HEK293T (cell line): Measurements from ENCODE around the gene TGFB1.

ENCODE experiments used
- ARNT ChIP-seq: fragments of 450-650 bp; IDR thresholded peaks from 2 replicates; pipeline ENCODE4 v1.6.1; 2017; ENCODE audit warnings: mild to moderate bottlenecking
- BHLHE40 ChIP-seq: fragments of 450-650 bp; IDR thresholded peaks from 2 replicates; pipeline ENCODE4 v1.6.1; 2016; ENCODE audit warnings: mild to moderate bottlenecking, moderate library complexity, borderline replicate concordance
- CTBP1 ChIP-seq: fragments of 450-650 bp; IDR thresholded peaks from 2 replicates; pipeline ENCODE4 v1.6.1; 2016; ENCODE audit warnings: borderline replicate concordance
- FOXA1 ChIP-seq: fragments of 450-650 bp; IDR thresholded peaks from 2 replicates; pipeline ENCODE4 v1.6.1; 2016; ENCODE audit warnings: mild to moderate bottlenecking
- SP1 ChIP-seq: fragments of 450-650 bp; IDR thresholded peaks from 2 replicates; pipeline ENCODE4 v1.6.1; 2017
- TARDBP ChIP-seq: fragments of 450-650 bp; IDR thresholded peaks from 2 replicates; pipeline ENCODE4 v1.6.1; 2016
- TF ChIP-seq, protein P1 (sequence below): fragments of 450-650 bp; IDR thresholded peaks from 2 replicates; pipeline ENCODE4 v1.6.1; 2016

DNA sequence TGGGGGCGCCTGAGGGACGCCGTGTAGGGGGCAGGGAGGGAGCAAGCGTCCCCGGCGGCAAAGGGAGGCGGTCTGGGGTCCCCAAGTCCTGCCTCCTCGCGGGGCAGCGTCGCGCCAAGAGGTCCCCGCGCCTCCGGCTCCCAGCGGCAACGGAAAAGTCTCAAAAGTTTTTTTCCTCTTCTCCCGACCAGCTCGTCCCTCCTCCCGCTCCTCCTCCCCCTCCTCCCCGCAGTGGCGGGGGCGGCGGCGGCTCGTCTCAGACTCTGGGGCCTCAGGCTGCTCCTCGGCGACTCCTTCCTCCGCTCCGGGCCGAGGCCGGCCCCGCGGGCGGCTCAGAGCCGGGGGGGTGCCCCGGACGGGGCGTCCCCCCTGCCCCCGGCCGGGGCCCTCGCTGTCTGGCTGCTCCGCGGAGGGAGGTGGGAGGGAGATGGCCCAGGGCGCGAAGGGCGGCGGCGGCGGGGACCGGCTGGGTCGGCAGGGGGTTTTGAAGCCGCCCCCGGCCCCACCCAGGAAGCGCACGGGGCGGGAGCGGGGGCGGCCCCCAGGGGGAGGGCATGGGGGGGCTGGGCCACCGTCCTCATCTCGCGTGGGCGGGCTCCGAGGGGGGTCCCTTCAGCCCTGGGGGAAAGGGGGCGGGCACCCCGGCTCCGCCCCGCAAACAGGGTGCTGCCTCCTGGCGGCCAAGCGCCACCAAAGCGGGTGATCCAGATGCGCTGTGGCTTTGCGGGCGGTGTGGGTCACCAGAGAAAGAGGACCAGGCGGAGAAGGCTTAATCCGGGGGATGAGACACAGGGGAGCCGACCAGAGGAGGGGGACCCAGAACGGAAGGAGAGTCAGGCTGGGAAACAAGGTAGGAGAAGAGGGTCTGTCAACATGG lies at the start of gene TGFB1:
- TF ChIP-seq CTBP1: no peak
- TF ChIP-seq SP1: no peak
- no peak for TF ChIP-seq BHLHE40
- TF ChIP-seq FOXA1: no peak
- TF ChIP-seq ARNT: no peak
- TF ChIP-seq, protein P1, sequence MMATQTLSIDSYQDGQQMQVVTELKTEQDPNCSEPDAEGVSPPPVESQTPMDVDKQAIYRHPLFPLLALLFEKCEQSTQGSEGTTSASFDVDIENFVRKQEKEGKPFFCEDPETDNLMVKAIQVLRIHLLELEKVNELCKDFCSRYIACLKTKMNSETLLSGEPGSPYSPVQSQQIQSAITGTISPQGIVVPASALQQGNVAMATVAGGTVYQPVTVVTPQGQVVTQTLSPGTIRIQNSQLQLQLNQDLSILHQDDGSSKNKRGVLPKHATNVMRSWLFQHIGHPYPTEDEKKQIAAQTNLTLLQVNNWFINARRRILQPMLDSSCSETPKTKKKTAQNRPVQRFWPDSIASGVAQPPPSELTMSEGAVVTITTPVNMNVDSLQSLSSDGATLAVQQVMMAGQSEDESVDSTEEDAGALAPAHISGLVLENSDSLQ: no peak
- TF ChIP-seq TARDBP: no peak
